GM12878 (cell line): ENCODE results near the gene ADRA2B. TPM values are rescaled to one million over a fixed set of nuclear protein-coding genes. Genes with fewer than 3 reads are reported as not detected.
A peak's percentile ranks its signal among the peaks of the same experiment; 100 is the strongest.

ENCODE experiments used
- EGR1 ChIP-seq, 2 experiments: IDR thresholded peaks; 1 replicate in 1 of 2; 2 replicates in 1 of 2; pipeline ENCODE4 v1.6.1; 2011 to 2012; ENCODE audit warnings: low read depth in 2 of 2, low read length in 2 of 2, borderline replicate concordance in 1 of 2, mild to moderate bottlenecking in 1 of 2, moderate library complexity in 1 of 2
- MEF2B ChIP-seq: fragments of 450-650 bp; IDR thresholded peaks from 2 replicates; pipeline ENCODE4 v1.6.1; 2018; ENCODE audit warnings: mild to moderate bottlenecking, moderate library complexity; ENCODE audit not compliant: partially characterized antibody, poor library complexity, severe bottlenecking
- MTA3 ChIP-seq: IDR thresholded peaks from 2 replicates; pipeline ENCODE4 v1.6.1; 2012; ENCODE audit warnings: low read length, inconsistent platforms, borderline replicate concordance
- MYB ChIP-seq: fragments of 150-350 bp; IDR thresholded peaks from 2 replicates; pipeline ENCODE4 v1.6.1; 2014; ENCODE audit warnings: mild to moderate bottlenecking, low read depth, low read length, borderline replicate concordance
- NFXL1 ChIP-seq: fragments of 450-650 bp; IDR thresholded peaks from 2 replicates; pipeline ENCODE4 v1.6.1; 2017; ENCODE audit warnings: antibody characterized with exemption, mild to moderate bottlenecking, borderline replicate concordance
- NFYB ChIP-seq: IDR thresholded peaks from 2 replicates; pipeline ENCODE4 v1.6.1; 2011; ENCODE audit warnings: low read depth, mild to moderate bottlenecking, low read length, improper control_type of control experiment, moderate library complexity; ENCODE audit not compliant: insufficient read depth
- POLR2A ChIP-seq: IDR thresholded peaks from 2 replicates; pipeline ENCODE4 v1.6.1; 2011; ENCODE audit warnings: low read depth, mild to moderate bottlenecking, low read length
- TARDBP ChIP-seq: IDR thresholded peaks from 2 replicates; pipeline ENCODE4 v1.6.1; 2016; ENCODE audit warnings: borderline replicate concordance
- polyA plus RNA-seq, 11 experiments: library from polyadenylated mRNA; depleted of rRNA in 4 of 11; unstranded in 6 of 11; stranded (reverse) in 5 of 11; fragments of >200 nt; fragmentation: Nextera tagmentation in 4 of 11; fragmentation: Illumina TruSeq in 1 of 11; extraction: Ambion mirVana in 4 of 11; extraction: Trizol in 1 of 11; gene quantifications; 1 replicate in 1 of 11; 2 replicates in 10 of 11; pipeline versions ENCODE4 v1.2.1 to v1.2.3, GENCODE V29; 2011 to 2016; ENCODE audit warnings: inconsistent platforms in 2 of 11, missing spikeins in 2 of 11, low read depth in 1 of 11
- total RNA-seq, 4 experiments: library from RNA; depleted of rRNA in 3 of 4; stranded (reverse); fragments of >200 nt in 3 of 4; fragmentation: Illumina TruSeq in 1 of 4; extraction: Trizol in 1 of 4; gene quantifications; 2 replicates each; pipeline versions ENCODE4 v1.2.1 to v1.2.3, GENCODE V29; 2013 to 2021
- TF ChIP-seq, protein P1 (sequence below): fragments of 450-650 bp; IDR thresholded peaks from 2 replicates; pipeline ENCODE4 v1.6.1; 2017; ENCODE audit warnings: low read depth, mild to moderate bottlenecking, moderate library complexity
- TF ChIP-seq, protein P2 (sequence below): IDR thresholded peaks from 2 replicates; pipeline ENCODE4 v1.6.1; 2012; ENCODE audit warnings: low read depth, low read length, improper control_type of control experiment
- TF ChIP-seq, protein P3 (sequence below): IDR thresholded peaks from 2 replicates; pipeline ENCODE4 v1.6.1; 2011; ENCODE audit warnings: borderline replicate concordance, low read depth, mild to moderate bottlenecking, moderate library complexity, low read length; ENCODE audit not compliant: insufficient read depth, poor library complexity, severe bottlenecking
- TF ChIP-seq, protein P4 (sequence below): fragments of 450-650 bp; formaldehyde crosslinking; IDR thresholded peaks from 2 replicates; pipeline ENCODE4 v1.4.0; 2020; ENCODE audit warnings: mild to moderate bottlenecking, moderate library complexity

Gene ADRA2B
- total and polyA plus RNA-seq, 10 of the 15 experiments (the other 5 are each of a cell fraction or from before 2014, with no cell fraction given) = 0.01 to 0.10 (median 0.04) TPM; not detected in 6

DNA sequence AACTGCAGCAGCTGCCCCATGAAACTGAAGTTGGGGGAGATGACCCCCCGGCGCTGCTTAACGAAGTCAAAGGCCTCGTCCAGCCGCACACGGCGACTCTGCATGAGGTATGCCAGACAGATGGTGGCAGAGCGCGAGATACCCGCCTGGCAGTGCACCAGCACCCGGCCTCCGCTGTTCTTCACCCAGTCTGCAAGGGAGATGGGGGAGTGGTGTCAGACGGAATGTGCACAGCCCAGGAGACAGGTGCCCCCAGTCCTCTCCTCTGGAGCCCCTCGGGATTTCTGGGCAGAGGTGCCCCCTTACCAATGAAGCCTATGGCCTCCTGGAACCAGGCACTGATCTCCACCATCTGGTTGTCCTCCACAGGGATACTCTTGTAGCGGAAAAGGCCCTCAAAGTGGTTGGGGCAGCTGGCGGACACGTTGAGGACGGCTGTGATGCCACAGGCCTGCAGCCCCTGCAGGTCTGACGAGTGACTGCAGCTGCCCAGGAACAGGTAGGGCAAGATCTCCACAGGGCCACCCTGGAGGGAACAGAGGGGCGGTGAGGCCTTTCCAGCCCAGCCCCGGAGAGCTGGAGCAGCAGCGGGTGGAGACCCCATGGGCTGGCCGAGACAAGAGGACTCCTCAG lies 27.6 kb upstream of the ADRA2B start (continued):
- TF ChIP-seq MEF2B (no peak), NFXL1 (no peak), POLR2A (no peak), EGR1 (IDR thresholded peaks at IDR 0.05; ENCODE audit: borderline replicate concordance in 1 of 2, low read depth in 2 of 2, low read length in 2 of 2) (no peak), MYB (0 out of 2 replicates have a peak, but pooled peaks have one; percentile 14), TARDBP (peak; percentile 83), MTA3 (no peak), NFYB (no peak)
- TF ChIP-seq, protein P1, sequence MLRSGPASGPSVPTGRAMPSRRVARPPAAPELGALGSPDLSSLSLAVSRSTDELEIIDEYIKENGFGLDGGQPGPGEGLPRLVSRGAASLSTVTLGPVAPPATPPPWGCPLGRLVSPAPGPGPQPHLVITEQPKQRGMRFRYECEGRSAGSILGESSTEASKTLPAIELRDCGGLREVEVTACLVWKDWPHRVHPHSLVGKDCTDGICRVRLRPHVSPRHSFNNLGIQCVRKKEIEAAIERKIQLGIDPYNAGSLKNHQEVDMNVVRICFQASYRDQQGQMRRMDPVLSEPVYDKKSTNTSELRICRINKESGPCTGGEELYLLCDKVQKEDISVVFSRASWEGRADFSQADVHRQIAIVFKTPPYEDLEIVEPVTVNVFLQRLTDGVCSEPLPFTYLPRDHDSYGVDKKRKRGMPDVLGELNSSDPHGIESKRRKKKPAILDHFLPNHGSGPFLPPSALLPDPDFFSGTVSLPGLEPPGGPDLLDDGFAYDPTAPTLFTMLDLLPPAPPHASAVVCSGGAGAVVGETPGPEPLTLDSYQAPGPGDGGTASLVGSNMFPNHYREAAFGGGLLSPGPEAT = no peak
- TF ChIP-seq, protein P2, sequence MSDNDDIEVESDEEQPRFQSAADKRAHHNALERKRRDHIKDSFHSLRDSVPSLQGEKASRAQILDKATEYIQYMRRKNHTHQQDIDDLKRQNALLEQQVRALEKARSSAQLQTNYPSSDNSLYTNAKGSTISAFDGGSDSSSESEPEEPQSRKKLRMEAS = no peak
- TF ChIP-seq, protein P3, sequence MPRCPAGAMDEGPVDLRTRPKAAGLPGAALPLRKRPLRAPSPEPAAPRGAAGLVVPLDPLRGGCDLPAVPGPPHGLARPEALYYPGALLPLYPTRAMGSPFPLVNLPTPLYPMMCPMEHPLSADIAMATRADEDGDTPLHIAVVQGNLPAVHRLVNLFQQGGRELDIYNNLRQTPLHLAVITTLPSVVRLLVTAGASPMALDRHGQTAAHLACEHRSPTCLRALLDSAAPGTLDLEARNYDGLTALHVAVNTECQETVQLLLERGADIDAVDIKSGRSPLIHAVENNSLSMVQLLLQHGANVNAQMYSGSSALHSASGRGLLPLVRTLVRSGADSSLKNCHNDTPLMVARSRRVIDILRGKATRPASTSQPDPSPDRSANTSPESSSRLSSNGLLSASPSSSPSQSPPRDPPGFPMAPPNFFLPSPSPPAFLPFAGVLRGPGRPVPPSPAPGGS = no peak
- TF ChIP-seq, protein P4, sequence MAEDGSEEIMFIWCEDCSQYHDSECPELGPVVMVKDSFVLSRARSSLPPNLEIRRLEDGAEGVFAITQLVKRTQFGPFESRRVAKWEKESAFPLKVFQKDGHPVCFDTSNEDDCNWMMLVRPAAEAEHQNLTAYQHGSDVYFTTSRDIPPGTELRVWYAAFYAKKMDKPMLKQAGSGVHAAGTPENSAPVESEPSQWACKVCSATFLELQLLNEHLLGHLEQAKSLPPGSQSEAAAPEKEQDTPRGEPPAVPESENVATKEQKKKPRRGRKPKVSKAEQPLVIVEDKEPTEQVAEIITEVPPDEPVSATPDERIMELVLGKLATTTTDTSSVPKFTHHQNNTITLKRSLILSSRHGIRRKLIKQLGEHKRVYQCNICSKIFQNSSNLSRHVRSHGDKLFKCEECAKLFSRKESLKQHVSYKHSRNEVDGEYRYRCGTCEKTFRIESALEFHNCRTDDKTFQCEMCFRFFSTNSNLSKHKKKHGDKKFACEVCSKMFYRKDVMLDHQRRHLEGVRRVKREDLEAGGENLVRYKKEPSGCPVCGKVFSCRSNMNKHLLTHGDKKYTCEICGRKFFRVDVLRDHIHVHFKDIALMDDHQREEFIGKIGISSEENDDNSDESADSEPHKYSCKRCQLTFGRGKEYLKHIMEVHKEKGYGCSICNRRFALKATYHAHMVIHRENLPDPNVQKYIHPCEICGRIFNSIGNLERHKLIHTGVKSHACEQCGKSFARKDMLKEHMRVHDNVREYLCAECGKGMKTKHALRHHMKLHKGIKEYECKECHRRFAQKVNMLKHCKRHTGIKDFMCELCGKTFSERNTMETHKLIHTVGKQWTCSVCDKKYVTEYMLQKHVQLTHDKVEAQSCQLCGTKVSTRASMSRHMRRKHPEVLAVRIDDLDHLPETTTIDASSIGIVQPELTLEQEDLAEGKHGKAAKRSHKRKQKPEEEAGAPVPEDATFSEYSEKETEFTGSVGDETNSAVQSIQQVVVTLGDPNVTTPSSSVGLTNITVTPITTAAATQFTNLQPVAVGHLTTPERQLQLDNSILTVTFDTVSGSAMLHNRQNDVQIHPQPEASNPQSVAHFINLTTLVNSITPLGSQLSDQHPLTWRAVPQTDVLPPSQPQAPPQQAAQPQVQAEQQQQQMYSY (CRISPR knock-in tag) = no peak
